ENCODE results near the gene MAP3K14. TPM values are rescaled to one million over a fixed set of nuclear protein-coding genes. Genes with fewer than 3 reads are reported as not detected.
A peak's percentile ranks its signal among the peaks of the same experiment; 100 is the strongest.

The MAP3K14 gene
- total RNA-seq, 1 donor from 2014 or later, result 5.2 TPM

GRCh38 chr17:45342871-45343526 is 26.2 kb upstream of the MAP3K14 start:
- no peak for TF ChIP-seq CTCF (IDR thresholded peaks at IDR 0.05; ENCODE audit: unreplicated experiment)
- H3K4me1 Mint-ChIP-seq (ENCODE audit: unreplicated experiment), result peaks cover 31% of the 10 kb centered on the region
- H3K27me3 Mint-ChIP-seq (ENCODE audit: unreplicated experiment), result no peaks in the 10 kb centered on the region
- no peaks in the 10 kb centered on the region for H3K36me3 Mint-ChIP-seq (ENCODE audit: low read depth, unreplicated experiment)
- H3K4me3 Mint-ChIP-seq (ENCODE audit: unreplicated experiment), result no peak overlapping the region
- no peak overlapping the region for H3K27ac Mint-ChIP-seq (ENCODE audit: unreplicated experiment)
- no peaks in the 10 kb centered on the region for H3K9me3 Mint-ChIP-seq (ENCODE audit: unreplicated experiment)
- no peak for DNase-seq (ENCODE audit: low spot score)

GRCh38 chr17:45342306-45342705 is 25.5 kb upstream of the MAP3K14 start:
- no peaks in the 10 kb centered on the region for H3K9me3 Mint-ChIP-seq (ENCODE audit: unreplicated experiment)

GRCh38 chr17:45341533-45342158 is 24.8 kb upstream of the MAP3K14 start:
- H3K27ac Mint-ChIP-seq (ENCODE audit: unreplicated experiment), result peak overlapping the region; percentile 50
- peak; percentile 67 for DNase-seq (ENCODE audit: low spot score)
- H3K27me3 Mint-ChIP-seq (ENCODE audit: unreplicated experiment), result no peaks in the 10 kb centered on the region
- no peak for TF ChIP-seq CTCF (IDR thresholded peaks at IDR 0.05; ENCODE audit: unreplicated experiment)
- H3K4me1 Mint-ChIP-seq (ENCODE audit: unreplicated experiment), result peaks cover 35% of the 10 kb centered on the region
- no peaks in the 10 kb centered on the region for H3K9me3 Mint-ChIP-seq (ENCODE audit: unreplicated experiment)
- no peak overlapping the region for H3K4me3 Mint-ChIP-seq (ENCODE audit: unreplicated experiment)
- H3K36me3 Mint-ChIP-seq (ENCODE audit: low read depth, unreplicated experiment), result no peaks in the 10 kb centered on the region

More at GRCh38 chr17:45342306-45342705, 25.5 kb upstream of the MAP3K14 start:
- Mint-ChIP-seq H3K36me3 (ENCODE audit: low read depth, unreplicated experiment) (no peaks in the 10 kb centered on the region), H3K27ac (ENCODE audit: unreplicated experiment) (no peak overlapping the region), H3K4me3 (ENCODE audit: unreplicated experiment) (no peak overlapping the region), H3K4me1 (ENCODE audit: unreplicated experiment) (peaks cover 35% of the 10 kb centered on the region), H3K27me3 (ENCODE audit: unreplicated experiment) (no peaks in the 10 kb centered on the region)
- no peak for TF ChIP-seq CTCF (IDR thresholded peaks at IDR 0.05; ENCODE audit: unreplicated experiment)
- DNase-seq (ENCODE audit: low spot score), result no peak

- Mint-ChIP-seq H3K27me3 (ENCODE audit: unreplicated experiment) (no peaks in the 10 kb centered on the region), H3K36me3 (ENCODE audit: low read depth, unreplicated experiment) (no peaks in the 10 kb centered on the region), H3K9me3 (ENCODE audit: unreplicated experiment) (no peaks in the 10 kb centered on the region), H3K4me3 (ENCODE audit: unreplicated experiment) (no peak overlapping the region), H3K27ac (ENCODE audit: unreplicated experiment) (no peak overlapping the region), H3K4me1 (ENCODE audit: unreplicated experiment) (peaks cover 31% of the 10 kb centered on the region)
- DNase-seq (ENCODE audit: low spot score), result no peak
- no peak for TF ChIP-seq CTCF (IDR thresholded peaks at IDR 0.05; ENCODE audit: unreplicated experiment)
Observed at GRCh38 chr17:45339646-45340605, 23.1 kb upstream of the MAP3K14 start.

Measured in endothelial cell (in vitro differentiated cells).